PC-3 (cell line): Measurements from ENCODE around the gene RUBCN. TPM values are rescaled to one million over a fixed set of nuclear protein-coding genes. Genes with fewer than 3 reads are reported as not detected.
"Not testable (repeated sequence)": the region's sequence is repeated elsewhere in the genome, so short reads cannot be mapped to it uniquely, and the experiment has no call there.

ENCODE experiments used
- ATAC-seq: fragments of 200-7000 bp; cut with Tn5 transposase; 2 replicates; pipeline ENCODE4 v1.9.1; 2020; ENCODE audit warnings: mild to moderate bottlenecking, moderate library complexity
- BruUV-seq: library from RNA; stranded (reverse); fragments of 400-500 nt; replicated peaks from 2 replicates; lab custom pipeline; 2021; lab: Mats Ljungman, UMichigan
- CTCF ChIA-PET: fragments of 300-600 bp; sonication (Branson Sonifier 250); formaldehyde crosslinking; loops from one replicate; lab custom pipeline; 2022; ENCODE audit warnings: antibody characterized with exemption; lab: Charles Lee
- POLR2A ChIA-PET: fragments of 300-600 bp; sonication (Branson Sonifier 250); formaldehyde crosslinking; loops from one replicate; lab custom pipeline; 2022; ENCODE audit warnings: antibody characterized with exemption; ENCODE audit not compliant: unreplicated experiment; lab: Charles Lee
- DNase-seq: peaks from one replicate; pipeline ENCODE4 v3.0.0-alpha.2; 2015
- H2AFZ ChIP-seq: fragments of 300-600 bp; sonication (generic); 2 replicates; pipeline ENCODE4 v1.6.0; 2016; ENCODE audit warnings: antibody characterized with exemption, low read length
- H3F3A ChIP-seq: fragments of 300-600 bp; sonication (generic); one replicate; pipeline ENCODE4 v1.6.0; 2017; ENCODE audit warnings: antibody characterized with exemption, low read length, control low read depth, mild to moderate bottlenecking; ENCODE audit not compliant: unreplicated experiment
- H3K27ac ChIP-seq: fragments of 300-600 bp; sonication (generic); 2 replicates; pipeline ENCODE4 v1.5.1; 2016; ENCODE audit warnings: mild to moderate bottlenecking, low read length
- H3K27me3 ChIP-seq: fragments of 300-600 bp; sonication (generic); 2 replicates; pipeline ENCODE4 v1.6.1; 2016; ENCODE audit warnings: low read length, mixed read lengths
- H3K36me3 ChIP-seq: fragments of 300-600 bp; sonication (generic); 2 replicates; pipeline ENCODE4 v1.6.1; 2016; ENCODE audit warnings: low read depth, mixed run types, low read length, mixed read lengths
- H3K4me1 ChIP-seq: fragments of 300-600 bp; sonication (generic); 2 replicates; pipeline ENCODE4 v1.5.1; 2016; ENCODE audit warnings: low read length; ENCODE audit not compliant: insufficient read depth
- H3K4me2 ChIP-seq: fragments of 300-600 bp; sonication (generic); 2 replicates; pipeline ENCODE4 v1.6.0; 2016; ENCODE audit warnings: low read length
- H3K4me3 ChIP-seq: fragments of 300-600 bp; sonication (generic); 2 replicates; pipeline ENCODE4 v1.5.1; 2016; ENCODE audit warnings: mild to moderate bottlenecking, low read length, mixed read lengths
- H3K79me2 ChIP-seq: fragments of 300-600 bp; sonication (generic); 2 replicates; pipeline ENCODE4 v1.6.1; 2017; ENCODE audit warnings: low read length, mixed read lengths
- H3K9ac ChIP-seq: fragments of 300-600 bp; sonication (generic); 2 replicates; pipeline ENCODE4 v1.6.0; 2016; ENCODE audit warnings: mild to moderate bottlenecking, low read length
- H3K9me2 ChIP-seq: fragments of 300-600 bp; sonication (generic); replicated peaks from 2 replicates; pipeline ENCODE4 v1.6.1; 2016; ENCODE audit warnings: mixed run types, low read length, mixed read lengths
- H3K9me3 ChIP-seq: fragments of 300-600 bp; sonication (generic); 2 replicates; pipeline ENCODE4 v1.6.1; 2016; ENCODE audit warnings: low read length, mixed read lengths
- H4K20me1 ChIP-seq: fragments of 300-600 bp; sonication (generic); 2 replicates; pipeline ENCODE4 v1.6.1; 2016; ENCODE audit warnings: low read length, mixed read lengths
- EZH2 ChIP-seq: fragments of 300-600 bp; sonication (generic); IDR thresholded peaks from one replicate; pipeline ENCODE4 v1.6.1; 2017; ENCODE audit warnings: antibody characterized with exemption, mild to moderate bottlenecking, low read length; ENCODE audit not compliant: unreplicated experiment
- EZH2phosphoT487 ChIP-seq: fragments of 300-600 bp; sonication (generic); IDR thresholded peaks from 2 replicates; pipeline ENCODE4 v1.6.1; 2018; ENCODE audit warnings: mild to moderate bottlenecking, antibody characterized with exemption, low read length, borderline replicate concordance
- intact Hi-C: fragments of 100-400 bp; cut with micrococcal nuclease; formaldehyde crosslinking; loops from 2 replicates; pipeline ENCODE4 v1.9.0; 2023
- total RNA-seq: library from RNA; depleted of rRNA; stranded (reverse); fragments of >200 nt; gene quantifications from 2 replicates; pipeline ENCODE4 v1.2.3, GENCODE V29; 2014
- TF ChIP-seq, protein P1 (sequence below): fragments of 300-600 bp; sonication (generic); conservative IDR thresholded peaks from 2 replicates; pipeline ENCODE4 v1.5.1; 2017; ENCODE audit warnings: antibody characterized with exemption, low read depth, mild to moderate bottlenecking, low read length

The RUBCN gene
- total RNA-seq, 1 experiment from 2014 or later = 24.5 TPM

- Histone ChIP-seq H2AFZ (no peak overlapping the region), H3K4me2 (no peak overlapping the region), H3K27me3 (no peaks in the 10 kb centered on the region), H3K9me2 (no peaks in the 10 kb centered on the region), H3F3A (no peaks in the 10 kb centered on the region), H3K79me2 (peaks cover 51% of the 10 kb centered on the region), H3K4me3 (no peak overlapping the region), H3K36me3 (no peaks in the 10 kb centered on the region), H3K9ac (no peak overlapping the region), H4K20me1 (no peaks in the 10 kb centered on the region), H3K4me1 (peaks cover 25% of the 10 kb centered on the region), H3K27ac (no peak overlapping the region), H3K9me3 (no peaks in the 10 kb centered on the region)
- TF ChIP-seq, protein P1, sequence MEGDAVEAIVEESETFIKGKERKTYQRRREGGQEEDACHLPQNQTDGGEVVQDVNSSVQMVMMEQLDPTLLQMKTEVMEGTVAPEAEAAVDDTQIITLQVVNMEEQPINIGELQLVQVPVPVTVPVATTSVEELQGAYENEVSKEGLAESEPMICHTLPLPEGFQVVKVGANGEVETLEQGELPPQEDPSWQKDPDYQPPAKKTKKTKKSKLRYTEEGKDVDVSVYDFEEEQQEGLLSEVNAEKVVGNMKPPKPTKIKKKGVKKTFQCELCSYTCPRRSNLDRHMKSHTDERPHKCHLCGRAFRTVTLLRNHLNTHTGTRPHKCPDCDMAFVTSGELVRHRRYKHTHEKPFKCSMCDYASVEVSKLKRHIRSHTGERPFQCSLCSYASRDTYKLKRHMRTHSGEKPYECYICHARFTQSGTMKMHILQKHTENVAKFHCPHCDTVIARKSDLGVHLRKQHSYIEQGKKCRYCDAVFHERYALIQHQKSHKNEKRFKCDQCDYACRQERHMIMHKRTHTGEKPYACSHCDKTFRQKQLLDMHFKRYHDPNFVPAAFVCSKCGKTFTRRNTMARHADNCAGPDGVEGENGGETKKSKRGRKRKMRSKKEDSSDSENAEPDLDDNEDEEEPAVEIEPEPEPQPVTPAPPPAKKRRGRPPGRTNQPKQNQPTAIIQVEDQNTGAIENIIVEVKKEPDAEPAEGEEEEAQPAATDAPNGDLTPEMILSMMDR = no peak
- TF ChIP-seq EZH2 (no peak), EZH2phosphoT487 (no peak)
- intact Hi-C loops = no loop called here
- ChIA-PET POLR2A (interaction anchor here (0.6 kb wide), 1 partner anchor 161 kb away, joined by 3 read pairs; no protein-coding TSS in a partner anchor), CTCF (interaction anchor here (0.6 kb wide), 1 partner anchor 18 kb away, joined by 3 read pairs; no protein-coding TSS in a partner anchor)
- no TSS peak for BruUV-seq
- DNase-seq (no peak), ATAC-seq (no peak)
These were observed 3.7 kb downstream of the RUBCN start for GRCh38 chr3:197733042-197733441.

DNA sequence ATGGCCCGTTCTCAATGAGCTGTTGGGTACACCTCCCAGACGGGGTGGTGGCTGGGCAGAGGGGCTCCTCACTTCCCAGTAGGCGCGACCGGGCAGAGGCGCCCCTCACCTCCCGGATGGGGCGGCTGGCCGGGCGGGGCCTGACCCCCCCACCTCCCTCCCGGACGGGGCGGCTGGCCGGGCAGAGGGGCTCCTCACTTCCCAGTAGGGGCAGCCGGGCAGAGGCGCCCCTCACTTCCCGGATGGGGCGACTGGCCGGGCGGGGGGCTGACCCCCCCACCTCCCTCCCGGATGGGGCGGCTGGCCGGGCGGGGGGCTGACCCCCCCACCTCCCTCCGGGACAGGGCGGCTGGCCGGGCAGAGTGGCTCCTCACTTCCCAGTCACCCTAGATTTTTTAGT is 5.2 kb downstream of the RUBCN start:
- POLR2A ChIA-PET, BruUV-seq, CTCF ChIA-PET: not testable (repeated sequence)

GRCh38 chr3:197730770-197731169 is 5.9 kb downstream of the RUBCN start:
- DNase-seq, H3K9me2 ChIP-seq, CTCF ChIA-PET, H3K27ac ChIP-seq, H3K4me3 ChIP-seq, intact Hi-C loops, H2AFZ ChIP-seq, H3F3A ChIP-seq, H3K9me3 ChIP-seq, ATAC-seq, POLR2A ChIA-PET, H3K36me3 ChIP-seq, BruUV-seq, H3K27me3 ChIP-seq, H3K9ac ChIP-seq, H4K20me1 ChIP-seq, H3K4me2 ChIP-seq: not testable (repeated sequence)
- H3K79me2 ChIP-seq = peaks cover 37% of the 10 kb centered on the region
- peaks cover 17% of the 10 kb centered on the region for H3K4me1 ChIP-seq

More for the DNA sequence above, 5.2 kb downstream of the RUBCN start:
- H3K27ac ChIP-seq, H3K4me2 ChIP-seq, H3K9ac ChIP-seq, H3K9me3 ChIP-seq, H4K20me1 ChIP-seq, H2AFZ ChIP-seq, H3K27me3 ChIP-seq, H3K9me2 ChIP-seq, H3K4me3 ChIP-seq, ATAC-seq, H3F3A ChIP-seq, DNase-seq, intact Hi-C loops, H3K36me3 ChIP-seq: not testable (repeated sequence)
- Histone ChIP-seq H3K79me2 (peaks cover 44% of the 10 kb centered on the region), H3K4me1 (peaks cover 17% of the 10 kb centered on the region)

- DNase-seq (peak; percentile 83), ATAC-seq (peak; percentile 99)
- Histone ChIP-seq H4K20me1 (no peaks in the 10 kb centered on the region), H3K9me3 (no peaks in the 10 kb centered on the region), H3K36me3 (no peaks in the 10 kb centered on the region), H3K9ac (peak overlapping the region; percentile 1; the same call in 1 of the 2 replicates), H2AFZ (peak overlapping the region; percentile 15; the same call in 1 of the 2 replicates), H3K27ac (peak overlapping the region; percentile 34), H3K4me2 (peak overlapping the region; percentile 71), H3K4me1 (peaks cover 12% of the 10 kb centered on the region), H3K9me2 (no peaks in the 10 kb centered on the region), H3K79me2 (peaks cover 32% of the 10 kb centered on the region), H3F3A (no peaks in the 10 kb centered on the region), H3K27me3 (no peaks in the 10 kb centered on the region), H3K4me3 (no peak overlapping the region)
- intact Hi-C loops = no loop called here
- ChIA-PET CTCF (interaction anchor here (0.5 kb wide), 1 partner anchor 27 kb away, joined by 5 read pairs; no protein-coding TSS in a partner anchor), POLR2A (no interaction called here)
- BruUV-seq = no TSS peak
- TF ChIP-seq, protein P1 = no peak
- TF ChIP-seq EZH2 = no peak
- TF ChIP-seq EZH2phosphoT487 = no peak
These were observed 6.5 kb downstream of the RUBCN start for GRCh38 chr3:197730200-197730599.
